Measurements from ENCODE around the gene SCAF1.

The SCAF1 gene

GRCh38 chr19:49655570-49656455 is 13.8 kb downstream of the SCAF1 start:
- DNase-seq (ENCODE audit: low spot score) = no peak
- no peak for TF ChIP-seq CTCF (IDR thresholded peaks at IDR 0.05; ENCODE audit: extremely low read depth, insufficient read depth, missing control alignments)
- in situ Hi-C loops (cut with MboI; ENCODE audit: low pct_unique_long_range_greater_than_20kb, low sequenced_read_pairs, unreplicated experiment) = no loop called here

GRCh38 chr19:49656456-49657109 is 14.6 kb downstream of the SCAF1 start:
- no peak for TF ChIP-seq CTCF (IDR thresholded peaks at IDR 0.05; ENCODE audit: extremely low read depth, insufficient read depth, missing control alignments)
- in situ Hi-C loops (cut with MboI; ENCODE audit: low pct_unique_long_range_greater_than_20kb, low sequenced_read_pairs, unreplicated experiment) = no loop called here
- peak; percentile 26 for DNase-seq (ENCODE audit: low spot score)

- in situ Hi-C loops (cut with MboI; ENCODE audit: low pct_unique_long_range_greater_than_20kb, low sequenced_read_pairs, unreplicated experiment) = no loop called here
- DNase-seq (ENCODE audit: low spot score) = no peak
Measured at GRCh38 chr19:49657493-49658138, 15.6 kb downstream of the SCAF1 start.

GRCh38 chr19:49658139-49658517 is 16.1 kb downstream of the SCAF1 start:
- in situ Hi-C loops (cut with MboI; ENCODE audit: low pct_unique_long_range_greater_than_20kb, low sequenced_read_pairs, unreplicated experiment) = no loop called here
- peak; percentile 22 for DNase-seq (ENCODE audit: low spot score)
- TF ChIP-seq CTCF (IDR thresholded peaks at IDR 0.05; ENCODE audit: extremely low read depth, insufficient read depth, missing control alignments) = no peak

More at GRCh38 chr19:49657493-49658138, 15.6 kb downstream of the SCAF1 start:
- no peak for TF ChIP-seq CTCF (IDR thresholded peaks at IDR 0.05; ENCODE audit: extremely low read depth, insufficient read depth, missing control alignments)

GRCh38 chr19:49658566-49659442 is 16.8 kb downstream of the SCAF1 start:
- in situ Hi-C loops (cut with MboI; ENCODE audit: low pct_unique_long_range_greater_than_20kb, low sequenced_read_pairs, unreplicated experiment) = no loop called here
- DNase-seq (ENCODE audit: low spot score) = peak; percentile 21
- TF ChIP-seq CTCF (IDR thresholded peaks at IDR 0.05; ENCODE audit: extremely low read depth, insufficient read depth, missing control alignments) = no peak

Data from GM13977 (cell line).